ENCODE data around the gene COX5A. TPM values are rescaled to one million over a fixed set of nuclear protein-coding genes. Genes with fewer than 3 reads are reported as not detected.
"Not testable (repeated sequence)": the region's sequence is repeated elsewhere in the genome, so short reads cannot be mapped to it uniquely, and the experiment has no call there.

The COX5A gene
- polyA plus RNA-seq, 4 donors, result 100.0 to 217 (median 204) TPM

DNA sequence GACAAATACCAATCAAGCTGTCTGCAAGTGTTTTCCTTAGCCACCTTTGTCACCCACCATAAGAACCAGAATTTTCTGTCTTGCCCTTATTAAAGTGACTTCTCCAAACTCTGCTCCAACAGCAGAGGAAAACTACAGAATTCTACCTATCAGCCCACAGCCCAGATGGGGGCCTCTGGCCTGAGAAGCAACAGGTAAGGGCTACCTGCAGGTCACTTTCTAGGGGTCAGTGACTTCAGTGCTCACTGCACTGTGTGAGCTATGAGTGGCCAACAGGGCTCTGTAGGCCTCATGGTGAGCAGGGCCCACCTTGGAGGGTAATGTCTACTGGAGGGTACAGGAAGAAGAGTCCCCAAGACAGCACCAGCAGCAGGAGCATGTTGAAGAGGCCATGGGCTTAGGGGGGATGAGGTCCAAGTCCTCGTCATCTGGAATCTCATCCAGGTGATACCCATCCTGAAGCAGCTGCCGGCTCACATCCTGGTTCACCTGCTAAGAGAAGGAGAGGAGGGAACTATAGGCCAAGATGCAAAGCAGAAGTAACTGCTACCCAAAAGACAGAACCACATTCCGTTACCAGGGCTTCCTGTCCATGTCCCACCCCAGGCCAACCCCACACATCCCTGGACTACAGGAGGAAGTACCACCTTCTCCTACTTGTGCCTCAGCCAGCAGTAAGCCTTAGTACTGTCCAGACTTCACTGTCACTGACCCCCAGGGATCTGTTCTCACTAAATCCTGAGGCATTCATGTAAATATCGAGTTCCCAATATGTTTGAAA is 35.4 kb downstream of the COX5A start:
- DNase-seq (ENCODE audit: low read depth in 4 of 4, low spot score in 3 of 4), result no peak

DNA sequence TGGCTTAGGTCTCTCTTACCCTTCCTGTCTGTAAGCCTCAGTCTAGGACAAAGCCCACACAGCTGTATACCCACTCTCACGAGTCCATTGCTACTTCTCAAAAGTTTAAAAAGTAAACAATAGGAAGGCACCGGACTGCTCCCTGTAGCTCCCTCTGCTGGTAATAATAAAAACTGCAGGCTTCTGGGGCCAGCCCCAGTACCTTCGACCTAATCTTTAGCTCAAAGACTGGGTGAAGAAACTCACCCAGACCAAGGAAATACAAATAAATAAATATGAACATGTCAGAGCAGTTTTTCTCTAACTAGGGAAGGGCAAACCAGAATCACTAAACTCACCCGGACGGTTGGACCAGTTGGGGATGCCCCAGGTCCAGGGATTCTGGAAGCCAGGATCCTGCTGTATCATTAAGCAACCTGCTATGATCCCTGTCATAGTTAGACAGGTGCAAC is 36.2 kb downstream of the COX5A start:
- DNase-seq (ENCODE audit: low read depth in 4 of 4, low spot score in 3 of 4), result peak in 1 of 4 donors; percentile 29

DNA sequence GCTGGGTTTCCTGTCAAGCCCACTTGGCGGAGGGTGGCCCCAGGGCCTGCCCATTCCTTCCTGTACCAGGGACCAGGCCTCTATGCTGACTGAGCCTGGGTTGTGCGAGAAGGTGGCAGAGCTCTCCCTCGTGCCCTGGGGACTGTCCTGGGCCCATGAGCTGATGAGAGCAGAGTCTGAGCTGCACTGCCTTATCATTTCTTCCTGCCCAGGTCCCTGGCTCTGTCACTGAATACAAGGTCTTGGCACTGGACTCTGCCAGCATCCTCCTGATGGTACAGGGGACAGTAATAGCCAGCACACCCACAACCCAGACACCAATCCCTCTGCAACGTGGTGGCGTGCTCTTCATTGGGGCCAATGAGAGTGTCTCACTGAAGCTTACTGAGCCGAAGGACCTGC is 40.6 kb downstream of the COX5A start:
- DNase-seq (ENCODE audit: low read depth in 4 of 4, low spot score in 3 of 4), result no peak

DNA sequence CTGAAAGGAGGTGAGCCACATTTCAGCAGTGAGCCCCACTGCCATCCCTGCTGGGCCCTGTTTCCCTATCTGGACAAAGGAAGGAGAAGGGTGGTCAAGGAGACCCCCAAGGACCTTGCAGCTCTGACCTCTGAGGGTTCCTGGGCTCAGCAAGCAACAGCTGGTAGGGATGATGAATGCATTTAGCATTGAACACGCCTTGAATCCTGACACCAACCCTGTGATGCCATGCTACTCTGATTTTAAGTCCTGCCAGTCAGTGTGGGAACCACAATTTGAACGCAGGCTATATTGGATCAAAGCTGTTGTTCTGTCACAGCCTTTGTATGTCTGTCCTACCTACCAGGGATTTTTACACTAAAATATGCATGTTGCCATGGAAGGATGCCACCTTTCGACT is 41.6 kb downstream of the COX5A start:
- no peak for DNase-seq (ENCODE audit: low read depth in 4 of 4, low spot score in 3 of 4)

DNA sequence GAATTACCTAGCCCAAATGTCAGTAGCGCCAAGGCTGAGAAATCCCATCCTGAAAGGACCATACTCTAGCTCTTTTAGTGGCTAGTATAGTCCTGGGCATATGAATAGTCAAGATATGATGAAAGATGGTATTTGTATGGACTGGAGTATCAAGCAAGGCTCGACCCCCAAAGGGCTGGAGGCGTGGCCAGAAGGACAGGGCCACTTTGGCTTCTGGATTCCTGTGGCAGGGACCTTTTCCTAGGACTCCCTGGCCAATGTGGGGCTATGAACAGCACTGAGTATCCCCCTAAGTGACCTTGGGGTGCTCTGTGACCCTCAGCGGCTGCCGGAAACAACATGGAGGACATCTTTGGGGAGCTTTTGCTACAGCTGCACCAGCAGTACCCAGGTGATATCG is 42.0 kb downstream of the COX5A start:
- no peak for DNase-seq (ENCODE audit: low read depth in 4 of 4, low spot score in 3 of 4)

DNA sequence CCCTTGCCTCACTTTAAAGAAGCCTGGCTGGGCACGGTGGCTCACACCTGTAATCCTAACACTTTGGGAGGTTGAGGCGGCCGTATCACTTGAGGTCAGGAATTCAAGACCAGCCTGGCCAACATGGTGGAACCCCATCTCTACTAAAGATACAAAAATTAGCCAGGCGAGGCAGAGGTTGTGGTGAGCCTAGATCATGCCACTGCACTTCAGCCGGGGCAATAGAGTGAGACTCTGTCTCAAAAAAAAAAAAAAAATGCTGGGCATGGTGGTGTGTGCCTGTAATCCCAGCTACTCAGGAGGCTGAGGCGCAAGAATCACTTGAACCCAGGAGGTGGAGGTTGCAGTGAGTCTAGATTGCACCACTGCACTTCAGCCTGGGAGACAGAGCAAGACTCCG is 43.5 kb downstream of the COX5A start:
- DNase-seq (ENCODE audit: low read depth in 4 of 4, low spot score in 3 of 4), result not testable (repeated sequence)

DNA sequence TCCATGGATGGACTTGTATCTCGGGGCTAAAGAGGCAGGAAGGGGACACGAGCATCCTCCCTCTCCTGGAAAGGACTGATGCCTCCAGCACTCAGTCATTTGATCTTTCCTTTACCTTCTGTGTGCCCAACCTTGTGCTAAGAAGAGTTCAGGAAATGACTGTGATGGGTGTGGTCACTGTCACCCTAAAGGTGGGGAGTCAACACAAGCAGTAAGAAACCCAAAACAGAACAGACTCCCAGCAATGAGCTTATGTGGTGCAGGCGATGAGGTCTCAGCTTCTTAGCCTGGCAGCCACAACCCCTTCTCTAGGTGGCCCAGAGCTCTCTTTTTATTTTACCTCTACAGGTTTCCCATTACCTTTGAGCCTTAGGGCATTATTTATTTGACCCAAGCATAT is 44.2 kb downstream of the COX5A start:
- no peak for DNase-seq (ENCODE audit: low read depth in 4 of 4, low spot score in 3 of 4)

DNA sequence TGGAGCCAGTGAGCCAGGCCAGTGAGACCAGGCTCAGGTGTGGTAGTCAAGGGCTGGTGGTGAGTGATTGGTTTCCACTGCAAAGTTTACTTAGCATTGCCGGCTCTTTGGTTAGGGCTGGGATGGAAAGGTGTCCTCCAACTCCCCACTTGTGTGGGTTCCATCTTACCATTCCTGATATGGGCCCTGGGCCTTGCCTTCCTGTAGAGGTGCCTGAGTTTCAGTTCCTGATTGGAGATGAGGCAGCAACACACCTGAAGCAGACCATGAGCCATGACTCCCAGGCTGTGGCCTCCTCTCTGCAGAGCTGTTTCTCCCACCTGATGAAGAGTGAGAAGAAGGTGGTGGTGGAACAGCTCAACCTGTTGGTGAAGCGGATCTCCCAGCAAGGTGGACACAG is 44.9 kb downstream of the COX5A start:
- no peak for DNase-seq (ENCODE audit: low read depth in 4 of 4, low spot score in 3 of 4)

DNA sequence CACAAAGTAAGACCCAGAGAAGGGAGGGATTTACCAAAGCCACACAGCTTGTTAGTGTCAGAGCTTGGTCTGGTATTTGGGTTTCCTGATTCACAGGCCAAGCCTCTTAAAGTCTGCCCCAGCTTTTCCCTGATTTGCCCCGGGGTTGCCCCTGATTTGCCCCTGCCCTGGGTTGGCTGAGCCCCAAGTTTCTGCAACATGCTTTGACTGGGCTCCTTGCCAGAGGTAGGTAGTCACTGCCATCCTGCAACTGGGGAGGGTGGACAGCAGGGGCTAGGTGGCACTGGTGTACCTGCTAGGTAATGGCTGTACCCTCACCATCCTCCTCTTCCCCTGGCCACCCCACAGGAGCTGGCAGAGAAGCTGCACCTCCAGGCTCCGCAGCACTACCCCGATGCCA is 45.6 kb downstream of the COX5A start:
- no peak for DNase-seq (ENCODE audit: low read depth in 4 of 4, low spot score in 3 of 4)

DNA sequence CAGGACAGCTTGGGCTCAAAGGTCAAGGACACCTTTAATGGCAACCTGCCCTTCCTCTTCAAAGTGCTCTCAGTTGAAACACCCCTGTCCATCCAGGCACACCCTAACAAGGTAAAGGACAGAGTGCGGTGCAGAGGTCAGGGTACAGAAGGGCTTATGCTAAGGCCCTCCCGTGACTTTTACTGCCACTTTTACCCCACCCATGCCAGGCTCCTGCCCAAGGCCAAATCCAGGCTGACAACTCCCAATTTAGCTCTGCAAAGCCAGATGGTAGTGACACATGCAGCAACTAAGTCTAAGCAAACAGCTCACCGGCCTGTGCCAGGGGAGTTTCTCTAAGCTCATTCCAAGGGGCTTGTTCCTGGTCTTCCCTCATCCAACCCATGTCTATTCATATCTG is 46.4 kb downstream of the COX5A start:
- no peak for DNase-seq (ENCODE audit: low read depth in 4 of 4, low spot score in 3 of 4)

DNA sequence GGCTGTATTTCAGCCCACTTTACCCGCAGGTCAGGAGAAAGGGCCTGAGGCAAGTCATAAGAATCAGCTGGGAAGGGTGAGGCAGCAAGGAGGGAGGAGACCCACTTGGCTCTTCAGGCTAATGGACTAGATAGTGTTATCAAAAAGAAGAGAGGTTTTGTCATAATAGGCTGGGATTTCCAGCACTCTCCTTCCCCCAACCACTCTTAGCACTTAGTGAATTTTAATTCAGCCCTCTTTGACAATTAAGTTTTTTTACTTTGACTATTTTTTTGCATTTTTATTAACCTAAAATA is 47.3 kb downstream of the COX5A start:
- DNase-seq (ENCODE audit: low read depth in 4 of 4, low spot score in 3 of 4), result no peak

DNA sequence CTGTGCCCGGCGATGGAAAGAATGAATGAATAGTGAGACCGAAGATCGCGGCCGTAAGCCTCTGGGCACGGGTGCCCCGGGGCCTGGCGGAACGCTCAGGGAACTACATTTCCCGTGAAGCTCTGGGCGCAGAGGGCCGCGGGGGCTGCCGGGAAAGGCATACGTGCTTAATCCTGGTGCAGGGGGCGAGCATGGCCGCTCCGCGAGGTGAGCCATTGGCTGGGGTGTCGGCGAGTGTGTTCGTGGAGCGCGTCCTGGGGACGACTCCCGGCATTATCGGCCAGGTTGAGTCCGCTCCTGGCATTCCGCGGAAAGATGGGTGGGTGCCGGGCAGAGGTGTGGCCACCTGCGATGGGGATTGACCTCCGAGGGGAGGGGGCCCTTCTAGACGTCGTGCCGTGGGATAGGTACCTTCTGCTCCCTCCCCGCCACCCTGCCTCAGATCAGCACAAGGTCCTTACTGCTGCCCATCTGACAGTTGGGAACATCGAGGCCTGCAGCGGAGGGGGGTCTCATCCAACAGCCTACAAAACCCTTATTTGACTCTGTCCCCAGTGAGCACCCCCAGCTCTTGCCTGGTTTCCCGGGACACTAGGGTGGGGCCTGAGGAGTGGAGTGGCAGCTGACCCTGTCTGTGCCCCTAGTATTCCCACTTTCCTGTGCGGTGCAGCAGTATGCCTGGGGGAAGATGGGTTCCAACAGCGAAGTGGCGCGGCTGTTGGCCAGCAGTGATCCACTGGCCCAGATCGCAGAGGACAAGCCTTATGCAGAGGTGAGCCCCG is 47.8 kb downstream of the COX5A start, which contains the start of gene MPI:
TSS of gene MPI (plus strand) at position 160 of the 782 bp plus-strand sequence. CDS start at position 192, 32 bp downstream.
- peak; percentile 62 to 73 (median 64) for DNase-seq (ENCODE audit: low read depth in 4 of 4, low spot score in 3 of 4)

DNA sequence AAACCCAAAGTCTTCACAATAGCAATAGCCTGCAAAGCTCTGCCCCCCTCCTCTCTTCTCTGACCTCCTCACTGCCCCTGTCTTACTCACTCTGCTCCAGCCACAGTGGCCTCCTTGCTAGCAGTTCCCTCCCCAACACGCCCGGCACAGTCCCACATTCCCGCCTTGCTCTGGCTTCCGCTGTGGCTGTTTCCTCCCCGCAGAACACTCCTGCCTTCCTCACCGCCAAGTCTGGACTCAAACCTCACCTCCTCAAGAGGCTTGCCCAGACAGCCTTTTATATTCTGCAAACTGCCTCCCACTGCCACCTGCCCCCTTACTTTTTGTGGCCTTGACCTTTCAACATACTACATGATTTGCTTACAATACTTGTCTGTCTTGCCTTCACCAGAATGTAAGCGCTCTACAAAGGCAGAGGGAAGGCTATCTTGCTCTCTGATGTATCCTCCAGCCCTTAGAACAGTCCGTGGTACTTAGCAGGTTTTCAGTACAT is 48.4 kb downstream of the COX5A start:
- peak in 1 of 4 donors; percentile 60 for DNase-seq (ENCODE audit: low read depth in 4 of 4, low spot score in 3 of 4)

DNA sequence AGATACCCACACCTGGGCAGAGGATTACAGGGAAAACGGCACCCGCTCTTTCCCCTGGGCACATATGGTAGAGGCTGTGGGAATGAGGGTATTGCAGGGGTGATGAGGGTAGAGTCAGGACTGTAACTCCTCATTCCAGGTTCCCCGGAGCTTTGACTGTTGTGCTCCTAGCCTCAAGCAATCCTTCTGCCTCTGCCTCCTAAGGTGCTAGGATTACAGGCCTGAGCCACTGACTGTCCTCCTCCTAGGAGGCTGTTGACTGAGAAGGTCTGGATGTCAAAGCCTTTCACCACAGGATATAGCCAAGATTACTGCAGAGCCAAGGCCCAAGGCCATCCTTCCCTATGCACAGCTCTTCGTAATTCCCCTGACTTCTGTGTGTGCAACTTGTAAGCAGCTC is 49.2 kb downstream of the COX5A start:
- DNase-seq (ENCODE audit: low read depth in 4 of 4, low spot score in 3 of 4), result no peak

DNA sequence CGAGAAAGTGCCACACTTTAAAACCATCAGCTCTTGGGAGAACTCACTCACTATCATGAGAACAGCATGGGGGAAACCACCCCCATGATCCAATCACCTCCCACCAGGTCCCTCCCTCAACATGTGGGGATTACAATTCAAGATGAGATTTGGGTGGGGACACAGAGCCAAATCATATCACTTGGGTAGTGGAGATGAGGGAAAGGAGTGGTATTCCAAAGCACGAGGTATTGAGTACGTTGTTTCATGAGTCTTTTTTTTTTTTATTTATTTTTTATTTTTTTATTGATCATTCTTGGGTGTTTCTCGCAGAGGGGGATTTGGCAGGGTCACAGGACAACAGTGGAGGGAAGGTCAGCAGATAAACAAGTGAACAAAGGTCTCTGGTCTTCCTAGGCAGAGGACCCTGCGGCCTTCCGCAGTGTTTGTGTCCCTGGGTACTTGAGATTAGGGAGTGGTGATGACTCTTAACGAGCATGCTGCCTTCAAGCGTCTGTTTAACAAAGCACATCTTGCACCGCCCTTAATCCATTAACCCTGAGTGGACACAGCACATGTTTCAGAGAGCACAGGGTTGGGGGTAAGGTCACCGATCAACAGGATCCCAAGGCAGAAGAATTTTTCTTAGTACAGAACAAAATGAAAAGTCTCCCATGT is 50.2 kb downstream of the COX5A start:
- not testable (repeated sequence) for DNase-seq (ENCODE audit: low read depth in 4 of 4, low spot score in 3 of 4)

DNA sequence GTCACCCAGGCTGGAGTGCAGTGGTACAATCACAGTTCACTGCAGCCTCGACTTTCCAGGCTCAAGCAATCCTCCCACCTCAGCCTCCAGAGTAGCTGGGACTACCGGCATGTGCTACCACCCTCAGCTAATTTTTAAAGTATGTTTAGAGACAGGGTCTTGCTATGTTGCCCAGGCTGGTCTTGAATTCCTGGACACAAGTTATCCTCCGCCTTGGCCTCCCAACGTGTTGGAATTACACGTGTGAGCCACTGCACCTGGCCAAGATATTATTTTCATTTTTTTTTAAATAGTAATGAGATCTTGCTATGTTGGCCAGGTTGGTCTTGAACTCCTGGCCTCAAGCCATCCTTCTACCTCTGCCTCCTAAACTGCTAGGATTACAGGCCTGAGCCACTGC is 52.4 kb downstream of the COX5A start:
- no peak for DNase-seq (ENCODE audit: low read depth in 4 of 4, low spot score in 3 of 4)

DNA sequence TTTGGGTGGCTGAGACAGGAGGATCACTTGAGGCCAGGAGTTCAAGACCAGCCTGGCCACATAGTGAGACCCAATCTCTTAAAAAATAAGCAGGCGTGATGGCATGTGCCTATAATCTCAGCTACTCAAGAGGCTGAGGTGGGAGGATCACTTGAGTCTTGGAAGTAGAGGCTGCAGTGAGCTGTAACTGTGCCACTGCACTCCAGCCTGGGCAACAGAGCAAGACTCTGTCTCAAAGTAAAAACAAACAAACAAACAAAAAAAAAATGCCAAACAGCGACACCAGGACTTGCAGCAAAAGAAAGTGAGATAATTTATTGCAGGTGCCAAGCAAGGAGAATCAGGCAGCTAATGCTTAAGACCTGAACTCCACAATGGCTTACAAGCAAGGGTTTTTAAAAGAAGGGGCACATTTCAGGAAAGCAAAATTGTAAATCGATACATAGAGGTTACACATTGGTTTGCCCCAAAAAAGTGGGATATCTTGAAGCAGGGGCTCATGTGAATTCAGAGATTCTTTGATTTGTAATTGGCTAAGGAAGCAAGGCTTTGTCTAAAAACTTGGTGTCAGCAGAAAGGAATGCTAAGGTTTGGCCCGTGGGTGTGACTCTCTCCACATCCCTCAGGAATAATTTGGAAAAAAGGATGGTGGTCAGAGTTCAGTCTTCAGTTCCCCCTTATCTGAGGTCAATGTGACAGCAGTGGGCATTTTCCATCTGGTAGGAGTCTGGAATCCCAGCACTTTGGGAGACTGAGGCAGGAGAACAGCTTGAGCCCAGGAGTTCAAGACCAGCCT is 53.2 kb downstream of the COX5A start:
- no peak for DNase-seq (ENCODE audit: low read depth in 4 of 4, low spot score in 3 of 4)

DNA sequence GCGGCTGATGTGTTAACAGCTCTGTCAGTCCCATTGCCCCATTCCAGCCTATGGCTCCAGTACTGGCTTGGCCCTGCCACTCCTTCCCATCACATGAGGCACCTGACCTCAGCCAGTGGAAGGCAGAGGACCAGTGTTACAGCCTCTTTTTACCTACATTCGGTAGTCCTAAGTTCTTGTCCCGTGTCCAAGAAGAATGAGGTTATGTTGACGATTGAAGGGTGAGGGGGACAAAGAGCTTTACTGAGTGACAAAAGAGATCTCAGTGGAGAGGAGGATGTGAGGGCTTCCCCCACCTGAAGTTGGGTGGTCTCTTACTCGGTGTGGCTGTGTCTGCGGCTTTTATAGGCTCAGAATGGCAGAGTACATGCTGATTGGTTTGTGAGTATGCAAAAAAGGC is 55.3 kb downstream of the COX5A start:
- DNase-seq (ENCODE audit: low read depth in 4 of 4, low spot score in 3 of 4), result no peak

DNA sequence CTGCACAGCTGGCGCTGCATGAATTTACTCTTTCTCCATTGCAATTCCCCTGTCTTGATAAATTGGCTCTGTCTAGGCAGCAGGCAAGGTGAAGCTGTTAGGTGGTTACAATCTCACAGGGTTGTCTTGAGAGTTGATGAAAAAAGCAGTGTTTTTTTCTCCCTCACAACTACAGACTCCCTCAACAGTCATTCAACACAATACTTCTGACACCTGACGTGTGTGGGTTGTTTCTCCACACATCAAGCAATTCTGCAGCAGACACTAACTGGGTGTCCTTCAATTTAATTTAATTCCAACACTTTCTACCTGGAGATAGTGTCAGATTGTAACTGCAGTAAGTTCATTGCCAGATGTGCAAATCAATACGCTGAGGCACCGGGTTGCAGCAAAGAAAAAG is 59.6 kb downstream of the COX5A start:
- DNase-seq (ENCODE audit: low read depth in 4 of 4, low spot score in 3 of 4), result no peak

DNA sequence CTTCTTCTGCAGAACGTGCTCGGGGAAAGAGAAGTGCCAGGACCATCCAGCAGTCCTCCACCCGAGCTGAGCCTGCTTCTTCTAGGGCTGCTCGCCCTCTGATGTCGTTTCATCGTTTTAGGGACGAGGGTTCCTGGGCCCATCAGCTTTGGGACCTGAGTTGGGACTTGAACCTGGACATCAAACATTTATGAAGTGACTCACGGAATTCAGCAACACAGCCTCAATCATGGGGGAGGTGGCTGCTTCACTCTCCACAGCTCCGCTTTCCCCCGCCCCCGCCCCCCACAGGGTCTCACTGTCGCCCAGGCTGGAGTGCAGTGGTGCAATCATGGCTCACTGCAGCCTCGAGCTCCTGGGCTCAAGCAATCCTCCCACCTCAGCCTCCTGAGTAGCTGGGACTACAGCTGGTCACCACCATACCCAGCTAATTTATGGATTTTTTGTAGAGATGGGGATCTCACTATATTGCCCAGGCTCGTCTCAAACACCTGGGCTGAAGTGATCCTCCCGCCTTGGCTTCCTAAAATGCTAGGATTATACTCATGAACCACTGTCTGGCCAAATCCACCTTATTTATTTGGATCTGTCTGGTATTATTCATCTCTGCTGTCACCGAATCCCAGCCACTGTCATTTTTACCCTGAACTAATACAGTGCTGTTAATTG is 64.0 kb downstream of the COX5A start:
- no peak for DNase-seq (ENCODE audit: low read depth in 4 of 4, low spot score in 3 of 4)

All from left renal pelvis (tissue), 4 donors.